Measurements from ENCODE around the gene ABI3BP. TPM values are rescaled to one million over a fixed set of nuclear protein-coding genes. Genes with fewer than 3 reads are reported as not detected.
A peak's percentile ranks its signal among the peaks of the same experiment; 100 is the strongest.

The ABI3BP gene
- total RNA-seq, 1 experiment from 2014 or later = 3.1 TPM

GRCh38 chr3:100957261-100957986, 35.8 kb downstream of the ABI3BP start:
- peaks cover 10% of the 10 kb centered on the region for H3K9me3 Mint-ChIP-seq (ENCODE audit: unreplicated experiment)
- H3K4me1 Mint-ChIP-seq (ENCODE audit: insufficient read depth, unreplicated experiment) = peaks cover 17% of the 10 kb centered on the region
- BruUV-seq (replicated peaks) = no TSS peak
- H3K4me3 Mint-ChIP-seq (ENCODE audit: unreplicated experiment) = no peak overlapping the region
- intact Hi-C loops (cut with micrococcal nuclease) = loop anchor here (5.0 kb wide), 1 partner anchor 240 kb away; no protein-coding TSS in a partner anchor
- no peak overlapping the region for H3K27ac Mint-ChIP-seq (ENCODE audit: low read depth, unreplicated experiment)
- ChIA-PET POLR2A (interaction anchor here (0.7 to 1.7 kb wide), 2 partner anchors 36 to 234 kb away, joined by 3 to 5 read pairs; partner anchors contain the start of gene ABI3BP), CTCF (interaction anchor here (0.5 to 1.1 kb wide), 3 partner anchors 59 to 143 kb away, joined by 3 read pairs; no protein-coding TSS in a partner anchor)
- DNase-seq (ENCODE audit: unreplicated experiment) = no peak
- no peaks in the 10 kb centered on the region for H3K27me3 Mint-ChIP-seq (ENCODE audit: insufficient read depth, unreplicated experiment)
- H3K36me3 Mint-ChIP-seq (ENCODE audit: insufficient read depth, unreplicated experiment) = no peaks in the 10 kb centered on the region
- no peak for TF ChIP-seq CTCF (IDR thresholded peaks at IDR 0.05; ENCODE audit: unreplicated experiment)

- ChIA-PET CTCF (no interaction called here), POLR2A (no interaction called here)
- Mint-ChIP-seq H3K4me1 (ENCODE audit: insufficient read depth, unreplicated experiment) (peaks cover 17% of the 10 kb centered on the region), H3K36me3 (ENCODE audit: insufficient read depth, unreplicated experiment) (no peaks in the 10 kb centered on the region), H3K27ac (ENCODE audit: low read depth, unreplicated experiment) (no peak overlapping the region), H3K9me3 (ENCODE audit: unreplicated experiment) (peaks cover 12% of the 10 kb centered on the region), H3K4me3 (ENCODE audit: unreplicated experiment) (no peak overlapping the region), H3K27me3 (ENCODE audit: insufficient read depth, unreplicated experiment) (no peaks in the 10 kb centered on the region)
- no peak for TF ChIP-seq CTCF (IDR thresholded peaks at IDR 0.05; ENCODE audit: unreplicated experiment)
- no TSS peak for BruUV-seq (replicated peaks)
- DNase-seq (ENCODE audit: unreplicated experiment) = no peak
- intact Hi-C loops (cut with micrococcal nuclease) = loop anchor here (5.0 kb wide), 1 partner anchor 241 kb away; no protein-coding TSS in a partner anchor
Observed at GRCh38 chr3:100956276-100956675, 36.9 kb downstream of the ABI3BP start.

GRCh38 chr3:100954990-100955389, 38.2 kb downstream of the ABI3BP start:
- Mint-ChIP-seq H3K4me1 (ENCODE audit: insufficient read depth, unreplicated experiment) (peaks cover 17% of the 10 kb centered on the region), H3K27ac (ENCODE audit: low read depth, unreplicated experiment) (peak overlapping the region; percentile 53), H3K9me3 (ENCODE audit: unreplicated experiment) (peaks cover 11% of the 10 kb centered on the region), H3K36me3 (ENCODE audit: insufficient read depth, unreplicated experiment) (no peaks in the 10 kb centered on the region), H3K27me3 (ENCODE audit: insufficient read depth, unreplicated experiment) (no peaks in the 10 kb centered on the region), H3K4me3 (ENCODE audit: unreplicated experiment) (no peak overlapping the region)
- TF ChIP-seq CTCF (IDR thresholded peaks at IDR 0.05; ENCODE audit: unreplicated experiment) = no peak
- DNase-seq (ENCODE audit: unreplicated experiment) = peak; percentile 36
- intact Hi-C loops (cut with micrococcal nuclease) = loop anchor here (5.0 kb wide), 1 partner anchor 242 kb away; no protein-coding TSS in a partner anchor
- ChIA-PET POLR2A (interaction anchor here (0.6 kb wide), 1 partner anchor 148 kb away, joined by 5 read pairs; no protein-coding TSS in a partner anchor), CTCF (interaction anchor here (0.6 kb wide), 2 partner anchors 162 to 492 kb away, joined by 3 to 4 read pairs; no protein-coding TSS in a partner anchor)
- no TSS peak for BruUV-seq (replicated peaks)

GRCh38 chr3:100954199-100954935, 38.9 kb downstream of the ABI3BP start:
- no peak for TF ChIP-seq CTCF (IDR thresholded peaks at IDR 0.05; ENCODE audit: unreplicated experiment)
- ChIA-PET CTCF (interaction anchor here (0.6 kb wide), 2 partner anchors 161 to 491 kb away, joined by 3 to 4 read pairs; no protein-coding TSS in a partner anchor), POLR2A (no interaction called here)
- BruUV-seq (replicated peaks) = no TSS peak
- Mint-ChIP-seq H3K27me3 (ENCODE audit: insufficient read depth, unreplicated experiment) (no peaks in the 10 kb centered on the region), H3K4me3 (ENCODE audit: unreplicated experiment) (no peak overlapping the region), H3K4me1 (ENCODE audit: insufficient read depth, unreplicated experiment) (peaks cover 17% of the 10 kb centered on the region), H3K27ac (ENCODE audit: low read depth, unreplicated experiment) (peak overlapping the region; percentile 53), H3K9me3 (ENCODE audit: unreplicated experiment) (peaks cover 7% of the 10 kb centered on the region), H3K36me3 (ENCODE audit: insufficient read depth, unreplicated experiment) (no peaks in the 10 kb centered on the region)
- no peak for DNase-seq (ENCODE audit: unreplicated experiment)
- intact Hi-C loops (cut with micrococcal nuclease) = no loop called here
